Trophoblast cell (in vitro differentiated cells and primary cell): Measurements from ENCODE around the gene CAAP1. TPM values are rescaled to one million over a fixed set of nuclear protein-coding genes. Genes with fewer than 3 reads are reported as not detected.

ENCODE experiments used
- DNase-seq, 2 donors: peaks; one replicate each; pipeline ENCODE4 v3.0.0-alpha.2; 2016
- H2AFZ ChIP-seq: 2 replicates; pipeline ENCODE4 v1.6.1; 2013; ENCODE audit warnings: low read length, moderate library complexity, mild to moderate bottlenecking; ENCODE audit not compliant: insufficient read depth, poor library complexity
- H2AK5ac ChIP-seq: 2 replicates; pipeline ENCODE4 v1.6.1; 2013; ENCODE audit warnings: mild to moderate bottlenecking, low read length
- H2BK120ac ChIP-seq: 2 replicates; pipeline ENCODE4 v1.6.1; 2013; ENCODE audit warnings: low read length, mild to moderate bottlenecking, moderate library complexity; ENCODE audit not compliant: insufficient read depth, poor library complexity
- H2BK12ac ChIP-seq: 2 replicates; pipeline ENCODE4 v1.6.1; 2013; ENCODE audit warnings: mild to moderate bottlenecking, low read length, moderate library complexity
- H2BK5ac ChIP-seq: 2 replicates; pipeline ENCODE4 v1.6.1; 2013; ENCODE audit warnings: low read length, low read depth, moderate library complexity, mild to moderate bottlenecking; ENCODE audit not compliant: poor library complexity
- H3K14ac ChIP-seq: 2 replicates; pipeline ENCODE4 v1.6.1; 2013; ENCODE audit warnings: mild to moderate bottlenecking, low read length
- H3K18ac ChIP-seq: 2 replicates; pipeline ENCODE4 v1.6.1; 2013; ENCODE audit warnings: mild to moderate bottlenecking, low read length
- H3K23ac ChIP-seq: 2 replicates; pipeline ENCODE4 v1.6.1; 2013; ENCODE audit warnings: low read length
- H3K27ac ChIP-seq: 2 replicates; pipeline ENCODE4 v1.5.1; 2013; ENCODE audit warnings: low read depth, mild to moderate bottlenecking, inconsistent platforms, low read length, moderate library complexity
- H3K27me3 ChIP-seq: 2 replicates; pipeline ENCODE4 v1.6.1; 2013; ENCODE audit warnings: inconsistent platforms, mild to moderate bottlenecking, low read length, moderate library complexity; ENCODE audit not compliant: insufficient read depth
- H3K36me3 ChIP-seq, 2 experiments: 1 replicate in 1 of 2; 2 replicates in 1 of 2; pipeline ENCODE4 v1.6.1; 2013; ENCODE audit warnings: low read length in 2 of 2, mild to moderate bottlenecking in 2 of 2, moderate library complexity in 1 of 2; ENCODE audit not compliant: insufficient read depth in 2 of 2, control insufficient read depth in 1 of 2
- H3K4ac ChIP-seq: 2 replicates; pipeline ENCODE4 v1.6.1; 2013; ENCODE audit warnings: low read depth, mild to moderate bottlenecking, low read length, moderate library complexity
- H3K4me1 ChIP-seq, 2 experiments: 1 replicate in 1 of 2; 2 replicates in 1 of 2; pipeline ENCODE4 v1.6.1; 2013; ENCODE audit warnings: low read length in 2 of 2, mild to moderate bottlenecking in 2 of 2, moderate library complexity in 1 of 2; ENCODE audit not compliant: insufficient read depth in 2 of 2, control insufficient read depth in 1 of 2
- H3K4me2 ChIP-seq: 2 replicates; pipeline ENCODE4 v1.6.1; 2013; ENCODE audit warnings: inconsistent platforms, mild to moderate bottlenecking, low read length, moderate library complexity
- H3K4me3 ChIP-seq: 2 replicates; pipeline ENCODE4 v1.5.1; 2013; ENCODE audit warnings: mild to moderate bottlenecking, low read depth, low read length, inconsistent platforms
- H3K79me1 ChIP-seq: one replicate; pipeline ENCODE4 v1.6.1; 2013; ENCODE audit warnings: low read length
- H3K79me2 ChIP-seq: 2 replicates; pipeline ENCODE4 v1.6.1; 2013; ENCODE audit warnings: low read length, mild to moderate bottlenecking; ENCODE audit not compliant: control insufficient read depth, insufficient read depth, poor library complexity
- H3K9ac ChIP-seq: 2 replicates; pipeline ENCODE4 v1.6.1; 2013; ENCODE audit warnings: mild to moderate bottlenecking, low read length
- H3K9me3 ChIP-seq: 2 replicates; pipeline ENCODE4 v1.6.1; 2013; ENCODE audit warnings: low read depth, mild to moderate bottlenecking, control low read depth, inconsistent platforms, low read length; ENCODE audit not compliant: insufficient read depth
- H4K12ac ChIP-seq: 2 replicates; pipeline ENCODE4 v1.6.1; 2013; ENCODE audit warnings: low read depth, mild to moderate bottlenecking, low read length, moderate library complexity
- H4K8ac ChIP-seq: 2 replicates; pipeline ENCODE4 v1.6.1; 2013; ENCODE audit warnings: low read depth, mild to moderate bottlenecking, low read length, moderate library complexity
- H4K91ac ChIP-seq: one replicate; pipeline ENCODE4 v1.6.1; 2013; ENCODE audit warnings: low read depth, mild to moderate bottlenecking, low read length, moderate library complexity
- WGBS: extraction: QIAGEN DNeasy Blood & Tissue Kit; methylation state at CpG from one replicate; pipeline ENCODE4 v1.1.7; 2013; ENCODE audit warnings: missing lambda C conversion rate; ENCODE audit not compliant: insufficient read length, insufficient coverage; ENCODE audit errors: extremely low coverage; 5-methylcytosine and 5-hydroxymethylcytosine counted together
- polyA plus RNA-seq: library from polyadenylated mRNA; stranded (reverse); fragments of 200-250 nt; gene quantifications from 2 replicates; pipeline ENCODE4 v1.2.3, GENCODE V29; 2013

The CAAP1 gene, protein sequence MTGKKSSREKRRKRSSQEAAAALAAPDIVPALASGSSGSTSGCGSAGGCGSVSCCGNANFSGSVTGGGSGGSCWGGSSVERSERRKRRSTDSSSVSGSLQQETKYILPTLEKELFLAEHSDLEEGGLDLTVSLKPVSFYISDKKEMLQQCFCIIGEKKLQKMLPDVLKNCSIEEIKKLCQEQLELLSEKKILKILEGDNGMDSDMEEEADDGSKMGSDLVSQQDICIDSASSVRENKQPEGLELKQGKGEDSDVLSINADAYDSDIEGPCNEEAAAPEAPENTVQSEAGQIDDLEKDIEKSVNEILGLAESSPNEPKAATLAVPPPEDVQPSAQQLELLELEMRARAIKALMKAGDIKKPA
- 9.0 and 10.0 TPM in 2 replicates for polyA plus RNA-seq

GRCh38 chr9:26892251-26893029, at the start of gene CAAP1:
Gene CAAP1, minus strand, starts transcription at chr9:26892802. Its CDS starts 87 bp downstream, at chr9:26892715.
- Histone ChIP-seq H2BK120ac (peak within 1 kb of the TSS; percentile 89), H4K8ac (peak within 1 kb of the TSS; percentile 99), H4K12ac (peak within 1 kb of the TSS; percentile 94), H3K79me1 (peaks cover 3% of the 10 kb centered on the region), H3K23ac (no peak within 1 kb of the TSS), H3K27me3 (no peaks in the 10 kb centered on the region), H2BK5ac (peak within 1 kb of the TSS; percentile 67), H2BK12ac (no peak within 1 kb of the TSS), H3K36me3 (no peaks in the 10 kb centered on the region), H3K4me1 (no peaks in the 10 kb centered on the region), H3K4ac (peak within 1 kb of the TSS; percentile 19), H4K91ac (peak within 1 kb of the TSS; percentile 95), H2AK5ac (no peak within 1 kb of the TSS), H3K4me2 (peak within 1 kb of the TSS; percentile 63), H3K18ac (peak within 1 kb of the TSS; percentile 93), H3K14ac (peak within 1 kb of the TSS; percentile 96), H2AFZ (peak within 1 kb of the TSS; percentile 100), H3K4me3 (peak within 1 kb of the TSS; percentile 97), H3K79me2 (peaks cover 3% of the 10 kb centered on the region), H3K9me3 (no peaks in the 10 kb centered on the region), H3K27ac (peak within 1 kb of the TSS; percentile 89), H3K9ac (peak within 1 kb of the TSS; percentile 91)
- peak; percentile 94 to 95 for DNase-seq
- WGBS = no CpG with 5 or more reads among the region's 70 CpGs

DNA sequence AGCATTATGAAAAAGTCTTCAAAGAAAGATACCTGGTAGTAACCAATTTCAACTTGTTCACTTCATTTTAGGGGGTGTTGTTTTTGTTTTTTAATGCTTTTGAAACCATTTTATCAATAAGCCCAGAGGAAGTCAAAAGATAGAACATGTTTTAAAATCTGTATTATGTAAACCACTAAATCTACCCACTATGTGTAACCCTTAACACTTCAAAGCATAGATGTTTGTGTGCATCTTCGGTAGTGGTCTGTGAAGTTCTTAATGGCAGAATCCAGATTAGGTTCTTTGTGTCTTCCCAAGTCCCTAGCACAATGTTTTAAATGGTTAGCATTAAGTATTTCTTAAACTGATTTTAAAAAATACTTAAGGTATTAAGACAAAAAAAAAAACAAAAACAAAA, 48.2 kb upstream of the CAAP1 start:
- Histone ChIP-seq H3K36me3 (peaks cover 2 to 3% of the 10 kb centered on the region in 2 experiments), H3K79me1 (no peaks in the 10 kb centered on the region), H3K4me1 (peaks cover 2 to 7% of the 10 kb centered on the region in 2 experiments), H3K79me2 (peaks cover 9% of the 10 kb centered on the region), H3K9me3 (no peaks in the 10 kb centered on the region), H2AFZ (no peak overlapping the region), H4K12ac (no peak overlapping the region), H3K27me3 (no peaks in the 10 kb centered on the region), H3K4me3 (no peak overlapping the region), H3K4ac (no peak overlapping the region), H3K23ac (no peak overlapping the region), H2BK120ac (no peak overlapping the region), H3K4me2 (no peak overlapping the region), H2BK12ac (no peak overlapping the region), H3K27ac (no peak overlapping the region), H3K9ac (no peak overlapping the region), H3K14ac (no peak overlapping the region), H2AK5ac (no peak overlapping the region), H2BK5ac (no peak overlapping the region), H3K18ac (no peak overlapping the region), H4K8ac (no peak overlapping the region), H4K91ac (no peak overlapping the region)
- DNase-seq = no peak
- no CpG with 5 or more reads among the region's 1 CpG for WGBS

GRCh38 chr9:26939955-26940711, 47.5 kb upstream of the CAAP1 start:
- Histone ChIP-seq H3K23ac (no peak overlapping the region), H3K27me3 (no peaks in the 10 kb centered on the region), H2BK120ac (no peak overlapping the region), H3K9ac (no peak overlapping the region), H3K4me2 (no peak overlapping the region), H2BK12ac (no peak overlapping the region), H3K18ac (no peak overlapping the region), H3K4ac (peak overlapping the region; percentile 33), H4K12ac (no peak overlapping the region), H3K27ac (no peak overlapping the region), H2BK5ac (no peak overlapping the region), H3K9me3 (no peaks in the 10 kb centered on the region), H3K14ac (no peak overlapping the region), H3K4me3 (no peak overlapping the region), H4K91ac (no peak overlapping the region), H3K79me2 (peaks cover 6% of the 10 kb centered on the region), H2AK5ac (no peak overlapping the region), H4K8ac (no peak overlapping the region), H3K79me1 (no peaks in the 10 kb centered on the region), H2AFZ (no peak overlapping the region), H3K36me3 (peaks cover 2 to 3% of the 10 kb centered on the region in 2 experiments), H3K4me1 (peaks cover 0 to 5% of the 10 kb centered on the region in 2 experiments)
- no peak for DNase-seq
- no CpG with 5 or more reads among the region's 3 CpGs for WGBS

GRCh38 chr9:26937816-26938371, 45.3 kb upstream of the CAAP1 start:
- no peak overlapping the region for H3K9ac ChIP-seq
- no peak overlapping the region for H4K12ac ChIP-seq
- peaks cover 1 to 2% of the 10 kb centered on the region in 2 experiments for H3K36me3 ChIP-seq
- no peak overlapping the region for H3K27ac ChIP-seq
- no peak overlapping the region for H2AFZ ChIP-seq
- H3K4me3 ChIP-seq = no peak overlapping the region
- H3K4me2 ChIP-seq = no peak overlapping the region
- H3K79me2 ChIP-seq = peaks cover 2% of the 10 kb centered on the region
- no peak overlapping the region for H3K18ac ChIP-seq
- no peak overlapping the region for H4K91ac ChIP-seq
- no peaks in the 10 kb centered on the region for H3K27me3 ChIP-seq
- peak overlapping the region; percentile 83 for H3K4ac ChIP-seq
- no peak overlapping the region for H4K8ac ChIP-seq
- no peak overlapping the region for H3K14ac ChIP-seq
- H3K79me1 ChIP-seq = no peaks in the 10 kb centered on the region
- DNase-seq = no peak
- no peak overlapping the region for H2BK120ac ChIP-seq
- H3K23ac ChIP-seq = no peak overlapping the region
- H2BK5ac ChIP-seq = no peak overlapping the region
- H2AK5ac ChIP-seq = no peak overlapping the region
- no peaks in the 10 kb centered on the region for H3K9me3 ChIP-seq
- H3K4me1 ChIP-seq = peaks cover 0 to 4% of the 10 kb centered on the region in 2 experiments
- H2BK12ac ChIP-seq = no peak overlapping the region
- no CpG with 5 or more reads among the region's 3 CpGs for WGBS
